H54 (cell line): ENCODE results near the gene MRPS23.

Experiments used
- DNase-seq: peaks from one replicate; pipeline ENCODE4 v3.0.0; 2011; ENCODE audit warnings: low spot score, mixed read lengths; ENCODE audit not compliant: insufficient read length
- FAIRE-seq: peaks from 3 replicates; lab custom pipeline; 2011; peaks lifted over from hg19 to GRCh38; lab: Jason Lieb, UNC
- POLR2A ChIP-seq: IDR thresholded peaks from 2 replicates; pipeline ENCODE4 v1.6.1; 2011; ENCODE audit warnings: low read depth, mild to moderate bottlenecking, low read length

The MRPS23 gene

DNA sequence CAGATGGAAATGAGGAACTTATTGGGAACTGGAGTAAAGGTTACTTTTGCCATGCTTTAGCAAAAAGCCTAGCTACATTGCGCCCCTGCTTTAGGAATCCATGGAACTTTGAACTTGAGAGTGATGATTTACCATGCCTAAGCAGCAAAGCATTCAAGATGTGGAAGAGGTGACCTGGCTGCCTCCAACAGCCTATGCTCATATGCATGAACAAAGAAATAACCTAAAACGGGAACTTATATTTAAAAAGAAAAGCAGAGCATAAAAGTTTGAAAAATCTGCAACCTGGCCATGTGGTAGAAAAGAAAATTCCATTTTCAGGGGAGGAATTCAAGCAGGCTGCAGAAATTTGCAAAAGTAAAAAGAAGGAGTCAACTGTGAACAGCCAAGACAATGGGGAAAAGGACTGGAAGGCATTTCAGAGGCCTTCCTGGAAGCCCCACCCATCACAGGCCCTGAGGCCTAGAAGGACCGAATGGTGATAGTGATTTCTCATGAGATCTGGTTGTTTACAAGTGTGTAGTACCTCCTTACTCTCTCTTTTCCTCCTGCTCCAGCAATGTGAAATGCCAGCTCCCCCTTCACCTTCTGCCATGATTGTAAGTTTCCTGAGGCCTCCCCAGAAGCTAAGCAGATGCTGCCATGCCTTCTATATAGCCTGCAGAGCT lies 48.7 kb downstream of the MRPS23 start:
- DNase-seq (no peak), FAIRE-seq (no peak)
- TF ChIP-seq POLR2A = no peak

DNA sequence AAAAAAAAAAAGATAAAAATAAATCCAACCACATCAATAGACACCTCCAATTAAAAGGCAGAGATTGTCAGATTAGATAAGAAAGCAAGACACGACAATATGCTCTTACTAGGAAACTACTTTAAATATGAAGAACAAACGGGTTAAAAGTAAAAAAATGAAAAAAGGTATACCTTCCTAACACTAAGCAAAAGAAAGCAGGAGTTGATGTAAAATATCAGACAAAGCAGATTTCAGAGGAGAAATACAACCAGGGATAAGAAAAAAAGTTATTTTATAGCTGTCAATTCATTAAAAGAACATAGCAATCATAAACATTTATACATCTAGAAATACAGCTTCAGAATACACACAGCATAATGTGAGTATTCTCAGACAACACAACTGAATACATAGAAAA lies 55.0 kb downstream of the MRPS23 start:
- DNase-seq (no peak), FAIRE-seq (no peak)
- TF ChIP-seq POLR2A = no peak

DNA sequence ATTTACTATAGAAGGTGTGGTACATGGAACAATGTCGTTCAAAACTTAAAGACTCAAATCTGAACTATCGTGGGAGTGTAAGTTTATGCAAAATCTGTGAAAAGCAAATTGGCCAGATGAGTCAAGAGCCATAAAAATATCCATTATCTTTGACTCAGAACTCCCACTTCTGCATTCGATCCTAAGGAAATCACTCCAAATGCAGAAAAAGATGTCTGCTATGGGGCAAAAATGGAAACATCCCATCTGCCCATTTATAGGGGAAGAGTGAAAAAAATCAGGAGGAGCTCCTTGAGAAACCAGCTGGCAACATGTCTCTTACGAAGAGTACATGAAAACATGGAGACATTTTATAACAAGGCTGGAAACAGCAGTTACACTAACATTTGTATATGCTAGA lies 61.1 kb downstream of the MRPS23 start:
- FAIRE-seq = no peak
- no peak for TF ChIP-seq POLR2A
- no peak for DNase-seq

DNA sequence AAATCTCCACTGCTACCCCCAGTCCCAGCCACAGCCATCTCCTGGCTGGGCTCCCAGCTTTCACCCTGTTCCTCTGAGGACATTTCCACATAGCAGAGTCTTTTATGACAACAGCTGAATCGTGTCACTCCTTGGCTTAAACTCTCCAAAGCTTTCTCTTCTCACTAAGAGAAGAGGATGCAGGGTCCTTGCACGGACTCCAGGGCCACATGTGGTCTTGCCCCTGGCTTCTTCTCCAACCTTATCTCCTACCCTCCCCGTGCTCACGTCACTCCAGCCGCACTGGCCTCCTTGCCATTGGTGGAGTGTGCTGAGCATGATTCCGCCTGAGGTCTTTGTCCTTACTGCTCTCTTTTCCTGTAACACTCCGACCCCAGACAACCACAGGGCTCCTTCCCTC lies 64.8 kb downstream of the MRPS23 start:
- no peak for FAIRE-seq
- no peak for TF ChIP-seq POLR2A
- no peak for DNase-seq
